ENCODE data around the gene RAB11FIP3.
"Not testable (repeated sequence)": the region's sequence is repeated elsewhere in the genome, so short reads cannot be mapped to it uniquely, and the experiment has no call there.

Gene RAB11FIP3

DNA sequence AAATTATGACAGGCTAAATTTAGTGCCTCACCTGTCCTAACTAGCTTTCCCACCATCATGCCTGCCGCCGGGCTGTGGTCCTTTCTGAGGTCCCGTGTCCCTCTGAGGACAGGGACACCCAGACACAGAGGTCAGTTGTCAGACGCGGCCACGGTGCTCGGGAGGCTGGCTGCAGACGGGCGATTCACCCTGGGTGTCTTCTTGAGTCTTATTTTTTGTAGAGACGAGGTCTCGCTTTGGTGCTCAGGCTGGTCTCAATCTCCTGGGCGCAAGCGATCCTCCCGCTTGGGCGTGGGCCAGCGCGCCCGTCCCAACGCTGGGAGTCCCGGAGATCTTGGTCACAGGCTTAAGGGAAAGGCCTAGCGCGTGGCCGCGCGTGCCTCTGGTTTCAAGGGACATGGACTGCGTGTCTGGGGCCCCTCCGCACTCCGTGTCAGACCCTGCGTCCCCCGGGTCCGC is 797 bp upstream of the RAB11FIP3 start:
- no peak for DNase-seq

DNA sequence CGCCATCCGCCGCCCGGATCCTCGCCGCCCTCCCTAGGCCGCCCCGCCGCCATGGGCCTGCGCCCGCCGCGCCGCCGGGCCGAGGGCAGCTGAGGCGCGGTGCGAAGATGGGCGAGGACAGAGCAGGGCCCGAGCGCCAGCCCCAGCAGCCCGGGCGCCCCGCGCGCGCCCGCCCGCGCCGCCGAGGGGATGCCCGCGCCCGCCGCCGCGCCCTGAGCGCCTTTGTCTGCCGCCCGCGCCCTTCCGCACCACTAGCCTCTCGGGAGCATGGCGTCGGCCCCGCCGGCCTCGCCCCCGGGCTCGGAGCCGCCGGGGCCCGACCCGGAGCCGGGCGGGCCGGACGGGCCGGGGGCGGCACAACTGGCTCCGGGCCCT is 278 bp downstream of the RAB11FIP3 start:
- DNase-seq, result no peak

DNA sequence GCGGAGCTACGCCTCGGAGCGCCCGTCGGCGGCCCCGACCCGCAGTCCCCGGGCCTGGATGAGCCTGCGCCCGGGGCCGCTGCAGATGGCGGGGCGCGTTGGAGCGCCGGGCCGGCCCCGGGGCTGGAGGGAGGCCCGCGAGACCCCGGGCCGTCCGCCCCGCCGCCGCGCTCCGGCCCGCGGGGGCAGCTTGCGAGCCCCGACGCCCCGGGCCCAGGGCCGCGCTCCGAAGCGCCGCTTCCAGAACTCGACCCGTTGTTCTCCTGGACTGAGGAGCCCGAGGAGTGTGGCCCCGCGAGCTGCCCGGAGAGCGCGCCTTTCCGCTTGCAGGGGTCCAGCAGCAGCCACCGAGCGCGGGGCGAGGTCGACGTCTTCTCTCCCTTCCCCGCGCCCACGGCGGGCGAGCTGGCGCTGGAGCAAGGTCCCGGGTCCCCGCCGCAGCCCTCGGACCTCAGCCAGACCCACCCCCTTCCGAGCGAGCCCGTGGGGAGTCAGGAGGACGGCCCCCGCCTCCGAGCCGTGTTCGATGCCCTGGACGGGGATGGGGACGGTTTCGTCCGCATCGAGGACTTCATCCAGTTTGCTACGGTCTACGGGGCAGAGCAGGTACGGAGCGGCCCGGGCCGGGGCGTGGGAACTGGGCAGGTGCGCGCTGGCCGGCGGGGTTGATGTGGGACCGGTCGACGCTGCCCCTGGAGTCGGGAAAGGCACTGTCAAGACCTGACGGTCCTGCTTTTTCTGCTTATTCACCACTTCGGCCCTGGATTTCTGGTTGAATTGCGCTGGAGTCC is 861 bp downstream of the RAB11FIP3 start:
- DNase-seq, result no peak

DNA sequence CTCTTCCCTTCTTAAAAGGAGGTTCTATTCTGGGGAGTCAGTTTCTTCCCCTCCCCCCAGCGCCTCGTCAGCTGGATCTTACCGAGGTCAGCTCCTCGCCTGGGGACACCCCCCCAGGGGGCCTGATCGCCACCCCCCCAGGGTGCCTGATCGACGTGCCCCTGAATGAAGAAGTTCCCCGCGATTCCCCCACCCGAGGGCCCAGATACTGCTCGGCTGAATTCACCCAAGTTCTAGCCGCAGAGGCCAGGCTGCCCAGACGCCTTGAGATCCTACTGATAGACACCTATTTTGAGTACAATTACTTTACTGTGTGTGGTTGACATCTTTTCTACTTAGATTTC is 1.4 kb downstream of the RAB11FIP3 start:
- DNase-seq, result no peak

DNA sequence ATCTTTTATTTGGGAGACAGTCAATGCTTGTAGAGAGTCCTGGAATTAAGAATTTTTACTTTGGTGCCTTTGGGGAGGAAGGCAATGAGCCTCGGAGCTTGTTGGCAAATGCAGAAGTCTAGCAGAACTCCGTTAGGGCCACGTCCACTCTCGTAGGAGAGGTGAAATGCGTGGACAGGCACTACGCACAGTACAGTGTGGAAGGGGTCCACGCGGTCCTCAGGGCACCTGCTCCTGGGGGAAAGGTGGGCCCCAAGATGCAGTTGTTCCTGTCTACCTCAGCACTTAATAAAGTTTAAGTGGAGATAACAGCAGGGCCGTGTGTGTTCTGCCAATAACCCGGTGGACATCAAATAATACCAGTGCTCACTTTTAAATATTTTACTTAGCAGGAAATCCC is 1.8 kb downstream of the RAB11FIP3 start:
- no peak for DNase-seq

DNA sequence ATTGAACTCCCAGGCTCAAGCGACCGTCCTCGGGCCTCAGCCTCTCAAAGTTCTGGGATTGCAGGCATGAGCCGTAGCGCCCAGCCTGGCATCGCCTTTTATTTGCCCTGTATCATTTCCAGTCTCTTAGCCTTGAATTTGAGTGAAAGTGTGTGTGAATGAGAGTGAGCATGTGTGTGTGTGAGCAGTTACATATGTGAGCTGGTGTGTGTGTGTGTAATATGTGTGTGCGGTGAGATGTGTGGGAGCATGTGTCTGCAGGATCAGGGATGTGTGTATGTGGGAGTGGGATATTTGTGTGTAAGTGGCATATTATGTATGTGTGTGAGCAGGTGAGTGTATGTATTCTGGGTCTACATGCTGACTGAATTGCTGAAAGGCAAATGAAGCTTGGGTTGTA is 5.5 kb downstream of the RAB11FIP3 start:
- no peak for DNase-seq

DNA sequence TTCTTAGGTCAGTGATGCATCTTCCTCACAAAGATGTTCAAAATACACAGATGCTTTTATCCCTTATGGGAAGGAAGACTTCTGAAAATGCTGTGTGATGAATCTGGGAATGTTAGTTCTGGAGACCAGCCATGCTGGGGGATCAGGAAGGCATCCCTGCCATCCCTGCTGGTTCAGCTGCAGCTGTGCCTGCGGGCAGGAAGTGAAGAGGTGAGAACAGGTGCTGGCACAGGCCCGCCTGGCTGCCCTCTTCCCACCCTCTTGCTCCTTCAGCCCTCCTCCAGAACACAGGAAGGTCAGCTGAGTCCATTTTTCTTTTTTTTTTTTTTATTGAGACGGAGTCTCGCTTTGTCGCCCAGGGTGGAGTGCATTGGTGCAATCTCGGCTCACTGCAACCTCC is 15.2 kb downstream of the RAB11FIP3 start:
- no peak for DNase-seq

DNA sequence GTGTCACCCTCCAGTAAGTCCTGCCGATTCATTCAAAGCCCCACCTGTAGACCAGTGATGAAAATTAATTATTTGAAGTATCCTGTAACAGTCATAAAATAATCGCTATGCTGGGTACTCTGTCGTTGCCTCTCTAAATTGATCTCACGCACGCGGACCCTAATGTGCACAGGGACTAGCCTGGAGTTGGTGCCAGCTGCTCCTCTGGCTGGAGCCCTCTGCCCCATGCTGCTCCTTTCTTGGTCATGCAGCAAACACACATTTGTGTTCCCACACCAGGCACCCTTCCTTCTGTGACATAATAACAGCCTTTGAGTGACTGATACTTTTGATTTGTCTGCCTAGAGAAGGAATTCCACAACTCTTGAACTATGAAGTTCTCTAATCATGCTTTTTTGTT is 16.0 kb downstream of the RAB11FIP3 start:
- no peak for DNase-seq

DNA sequence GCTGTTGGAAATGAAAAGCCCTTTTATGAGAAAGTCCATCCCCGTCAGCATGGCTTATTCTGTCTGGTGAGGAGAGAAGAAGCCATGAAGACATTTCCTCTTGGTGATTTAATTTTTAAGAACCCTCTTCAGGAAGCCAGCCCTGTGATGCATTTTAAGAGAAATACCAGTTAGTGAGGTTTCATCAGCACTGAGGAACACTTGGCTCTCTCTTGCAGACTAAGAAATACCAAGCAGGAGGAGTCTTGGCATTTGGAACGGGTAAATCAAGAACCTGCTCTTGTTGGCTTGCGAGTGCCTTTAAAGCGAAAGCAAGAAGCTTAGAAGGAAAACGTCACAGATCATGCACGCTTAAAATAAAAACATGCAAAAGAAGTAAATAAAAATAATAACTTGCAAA is 17.5 kb downstream of the RAB11FIP3 start:
- no peak for DNase-seq

DNA sequence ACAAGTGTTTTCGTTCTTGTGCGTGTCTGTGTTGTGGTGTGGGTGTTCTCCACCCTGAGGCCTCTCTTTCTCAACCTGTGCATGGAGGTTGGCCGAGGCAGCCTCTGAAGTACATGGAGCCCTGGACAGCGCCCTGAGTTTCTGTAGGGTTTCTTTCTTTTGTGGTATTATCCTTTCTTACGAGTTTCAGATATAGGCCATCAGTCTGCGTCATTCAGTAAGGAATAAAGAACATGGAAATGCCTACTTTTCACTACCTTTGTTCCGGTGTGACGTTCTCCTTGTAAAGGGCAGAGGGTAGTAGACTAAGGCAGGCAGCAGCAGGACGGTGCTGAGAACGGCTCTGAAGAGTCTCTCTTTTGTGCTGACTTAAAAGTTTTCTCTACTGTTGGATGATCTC is 18.6 kb downstream of the RAB11FIP3 start:
- no peak for DNase-seq

DNA sequence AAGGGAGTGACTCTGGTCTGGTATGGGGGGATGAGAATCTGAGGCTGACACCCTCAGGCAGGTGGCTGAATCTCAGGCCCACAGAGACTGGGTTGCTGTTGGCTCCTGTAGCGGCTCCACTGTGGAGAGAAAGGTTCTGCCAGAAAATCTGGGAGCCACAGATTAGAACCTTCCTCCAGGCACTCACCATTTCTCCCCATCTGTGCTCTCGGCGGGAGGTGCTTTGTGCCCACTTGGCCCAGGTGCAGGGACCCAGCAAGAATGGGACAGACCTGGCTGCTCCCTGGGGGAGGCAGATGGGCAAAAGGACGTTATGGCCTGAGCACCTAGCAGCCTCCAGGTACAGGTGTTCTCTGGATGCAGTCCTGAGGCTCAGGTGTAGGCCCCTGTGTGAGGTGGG is 20.1 kb downstream of the RAB11FIP3 start:
- DNase-seq, result no peak

DNA sequence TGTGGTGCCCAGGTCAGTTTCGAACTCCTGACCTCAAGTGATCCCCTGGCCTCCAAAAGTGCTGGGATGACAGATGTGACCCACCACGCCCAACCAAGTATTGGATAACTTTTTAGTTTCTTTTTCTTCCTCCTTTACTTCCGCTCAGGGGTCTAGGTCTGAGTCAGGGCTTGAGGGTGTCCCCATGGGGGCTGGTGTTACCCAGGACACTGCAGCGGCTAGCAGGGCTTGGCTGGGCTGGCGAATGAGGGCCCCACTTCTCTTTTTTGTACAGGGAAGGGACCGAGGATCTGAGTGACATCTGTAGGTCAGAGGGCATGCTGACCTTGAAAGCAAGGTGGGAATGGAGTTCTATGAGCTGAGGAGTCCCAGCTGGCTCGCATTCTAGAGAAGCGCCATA is 24.9 kb downstream of the RAB11FIP3 start:
- no peak for DNase-seq

DNA sequence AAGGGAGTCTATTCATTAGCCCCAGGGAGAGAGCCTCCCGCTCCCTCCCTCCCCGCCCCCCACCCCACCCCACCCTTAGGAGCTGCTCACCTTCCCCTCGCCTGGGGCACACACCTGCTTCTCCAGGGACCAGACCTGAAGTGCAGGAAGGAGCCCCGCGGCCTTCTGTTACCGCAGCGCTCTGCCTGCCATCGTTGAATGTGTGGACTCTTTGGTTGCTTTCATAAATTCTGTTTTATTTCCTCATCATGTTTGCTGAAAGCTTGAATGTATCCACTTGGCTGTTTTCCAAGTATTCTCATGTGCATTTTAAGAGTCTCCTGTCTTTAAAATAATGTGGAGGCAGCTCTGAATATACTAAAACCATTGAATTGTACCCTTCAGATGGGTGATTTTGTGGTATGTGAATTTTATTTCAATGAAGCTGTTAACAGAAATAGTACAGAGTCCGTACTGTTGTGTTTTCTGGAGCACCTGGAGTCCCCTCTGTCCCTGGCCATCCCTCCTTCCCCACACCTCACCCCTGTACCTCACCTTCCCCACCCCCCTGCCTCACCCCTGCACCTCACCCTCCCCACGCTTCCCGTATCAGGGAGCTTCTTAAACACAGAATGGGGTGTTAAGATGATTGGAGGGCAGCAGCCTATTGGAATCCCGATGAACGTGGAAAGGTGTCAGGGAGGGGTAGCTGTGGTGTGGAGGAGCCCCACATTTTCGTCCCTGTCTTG is 25.5 kb downstream of the RAB11FIP3 start:
- DNase-seq, result no peak

DNA sequence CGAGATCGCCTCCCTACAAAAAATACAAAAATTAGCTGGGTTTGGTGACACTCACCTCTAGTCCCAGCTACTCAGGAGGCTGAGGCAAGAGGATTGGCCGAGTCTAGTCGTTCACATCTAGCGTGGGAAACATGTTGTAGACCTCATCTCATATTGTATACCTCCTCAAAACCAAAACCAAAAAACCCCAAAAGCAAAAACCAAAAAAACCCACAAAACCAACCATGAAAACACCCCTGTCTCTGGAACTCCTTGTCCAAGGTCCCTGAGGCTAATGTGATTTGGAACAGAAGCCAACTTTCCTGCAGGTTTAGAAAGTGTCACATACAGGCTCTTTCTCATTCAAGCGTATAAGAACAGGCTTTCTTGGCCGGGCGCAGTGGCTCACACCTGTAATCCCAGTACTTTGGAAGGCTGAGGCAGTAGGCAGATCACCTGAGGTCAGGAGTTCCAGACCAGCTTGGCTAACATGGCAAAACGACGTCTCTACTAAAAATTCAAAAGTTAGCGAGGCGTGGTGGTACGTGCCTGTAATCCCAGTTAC is 29.0 kb downstream of the RAB11FIP3 start:
- no peak for DNase-seq

DNA sequence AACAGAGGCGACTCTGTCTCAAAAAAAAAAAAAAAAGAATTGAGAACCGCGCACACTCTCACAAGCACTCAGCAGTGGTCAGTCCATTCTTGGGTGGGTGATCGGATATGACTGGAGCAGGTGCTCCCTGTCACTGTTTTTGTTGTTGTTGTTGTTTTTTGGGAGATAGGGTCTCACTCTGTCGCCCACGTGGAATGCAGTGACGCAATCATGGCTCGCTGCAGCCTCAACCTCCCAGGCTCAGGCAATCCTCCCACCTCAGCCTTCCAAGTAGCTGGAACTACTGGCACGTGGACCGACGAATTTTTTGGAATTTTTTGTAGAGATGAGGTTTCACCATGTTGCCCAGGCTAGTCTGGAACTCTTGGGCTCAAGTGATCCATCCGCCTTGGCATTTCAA is 30.0 kb downstream of the RAB11FIP3 start:
- DNase-seq, result no peak

DNA sequence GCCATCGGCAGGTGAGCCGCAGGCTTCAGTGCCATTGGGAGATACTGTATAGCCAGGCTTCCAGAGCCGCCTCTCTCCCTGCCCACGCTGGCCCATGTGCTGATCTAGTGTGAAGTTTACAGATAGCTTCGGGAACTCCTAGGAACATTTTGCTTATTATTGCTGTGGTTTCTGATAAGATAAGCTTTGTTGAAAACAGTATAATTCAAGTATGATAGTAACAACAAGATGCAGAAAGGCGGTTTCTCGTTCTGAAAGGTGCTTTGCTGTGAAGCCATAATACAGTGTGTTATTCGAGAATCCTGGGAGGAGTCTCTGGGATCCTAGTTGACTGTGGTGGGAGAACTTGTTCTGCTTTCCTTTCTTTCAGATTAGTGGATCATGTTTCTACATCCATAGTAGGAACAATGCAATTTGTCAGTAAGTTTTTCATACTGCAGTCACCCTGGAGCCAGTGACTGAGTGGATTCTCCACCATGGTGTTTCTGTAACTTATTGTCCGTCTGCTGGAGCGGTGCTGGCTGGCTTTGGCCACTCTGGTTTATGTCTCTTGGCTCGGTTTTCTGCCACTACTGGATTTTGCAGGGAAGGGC is 31.5 kb downstream of the RAB11FIP3 start:
- no peak for DNase-seq

DNA sequence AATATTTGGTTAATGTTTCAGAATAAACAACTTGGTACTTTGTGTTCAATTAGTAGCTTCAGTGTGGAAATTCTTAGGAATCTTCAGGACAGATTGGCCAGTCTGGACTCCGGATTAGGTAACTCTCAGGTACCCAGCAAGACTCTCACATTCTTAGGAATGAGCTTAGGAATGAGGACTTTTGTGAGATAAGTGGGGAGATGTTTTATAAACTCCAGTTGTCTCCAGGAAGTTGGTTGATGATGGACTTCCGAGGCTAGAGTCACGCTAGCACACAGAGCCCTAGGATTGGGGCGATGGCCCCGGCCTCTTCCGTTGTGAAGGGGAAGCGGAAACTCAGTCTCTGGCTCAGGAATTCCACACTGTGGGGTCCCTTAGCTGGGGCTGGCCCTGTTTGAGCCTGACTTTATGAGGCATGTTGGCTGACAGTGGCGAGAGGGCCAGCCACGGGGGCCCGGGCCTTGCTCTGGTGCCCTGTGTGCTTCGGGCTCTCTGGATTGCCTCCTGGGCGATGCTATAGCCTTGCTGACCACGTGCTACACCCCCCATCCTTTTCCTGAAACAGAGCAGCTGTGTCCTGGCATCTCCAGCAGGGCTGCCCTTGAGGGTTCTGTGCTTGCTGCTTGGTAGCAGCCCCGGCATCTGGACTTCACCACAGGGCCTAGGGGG is 32.4 kb downstream of the RAB11FIP3 start:
- no peak for DNase-seq

DNA sequence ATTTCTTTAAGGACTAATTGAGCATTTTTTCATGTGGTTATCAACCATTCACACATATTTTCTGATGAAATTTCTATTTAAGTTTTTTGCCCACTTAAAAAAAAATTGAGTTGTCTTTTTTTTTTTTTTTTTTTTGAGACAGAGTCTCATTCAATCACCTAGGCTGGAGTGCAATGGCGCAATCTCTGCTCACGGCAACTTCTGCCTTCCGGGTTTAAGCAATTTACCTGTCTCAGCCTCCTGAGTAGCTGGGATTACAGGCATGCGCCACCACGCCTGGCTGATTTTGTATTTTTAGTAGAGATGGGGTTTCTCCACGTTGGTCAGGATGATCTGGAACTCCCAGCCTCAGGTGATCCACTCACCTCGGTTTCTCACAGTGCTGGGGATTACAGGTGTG is 34.3 kb downstream of the RAB11FIP3 start:
- no peak for DNase-seq

DNA sequence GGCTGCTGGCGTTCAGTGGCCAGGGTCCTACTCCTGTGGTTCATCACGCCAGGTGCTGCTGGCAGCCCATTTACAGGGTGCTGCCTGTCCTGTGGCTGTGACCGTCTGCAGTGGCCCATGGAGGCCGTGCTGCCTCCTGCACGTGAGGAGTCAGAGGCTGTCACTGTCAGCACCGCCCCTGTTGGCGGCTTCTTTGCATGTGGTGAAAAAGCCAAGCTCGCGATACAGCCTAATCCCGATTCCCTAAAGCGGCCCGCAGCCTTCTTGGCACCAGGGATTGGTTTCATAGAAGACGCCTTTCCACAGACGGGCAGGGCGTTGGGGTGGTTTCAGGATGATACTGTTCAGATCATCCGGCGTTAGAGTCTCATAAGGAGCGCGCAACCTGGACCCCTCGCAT is 35.3 kb downstream of the RAB11FIP3 start:
- DNase-seq, result no peak

DNA sequence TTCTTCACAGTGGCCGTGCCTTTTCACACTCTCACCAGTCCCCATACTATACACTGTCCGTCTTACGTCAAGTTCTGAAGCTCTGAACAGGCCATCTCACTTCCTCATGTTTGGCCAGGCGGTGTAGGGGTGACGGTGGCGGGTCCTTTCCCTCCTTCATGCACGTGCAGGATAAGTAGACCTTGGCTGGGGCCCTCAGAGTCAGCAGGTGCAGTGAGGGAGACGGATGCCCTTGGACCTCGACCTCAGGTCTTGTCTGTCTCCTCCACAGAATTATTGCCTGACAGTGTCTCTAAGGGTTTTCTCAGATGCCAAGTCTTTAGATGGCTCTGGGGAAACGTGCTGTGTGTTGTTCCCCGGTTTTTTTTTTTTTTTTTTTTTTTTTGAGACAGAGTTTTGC is 37.6 kb downstream of the RAB11FIP3 start:
- no peak for DNase-seq

DNA sequence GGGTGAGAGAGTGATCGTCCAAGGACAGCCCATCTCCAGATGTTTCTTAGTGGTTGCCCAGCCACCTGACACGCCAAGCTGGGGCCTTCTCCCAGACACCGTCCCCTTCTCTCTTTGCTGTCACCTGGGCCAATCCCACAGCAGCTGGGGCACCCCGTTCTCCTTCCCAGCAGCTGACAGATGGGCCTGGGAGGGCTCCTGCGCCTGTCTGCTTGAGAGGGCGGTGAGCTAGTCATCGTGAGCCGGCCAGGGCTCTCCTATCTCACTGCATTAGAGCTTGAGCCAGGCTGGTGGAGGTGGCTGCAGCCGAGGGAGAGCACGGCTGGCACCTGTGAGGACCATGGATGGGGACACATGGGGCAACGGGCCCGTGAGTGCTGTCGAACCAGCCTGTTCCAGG is 41.2 kb downstream of the RAB11FIP3 start:
- DNase-seq, result no peak

DNA sequence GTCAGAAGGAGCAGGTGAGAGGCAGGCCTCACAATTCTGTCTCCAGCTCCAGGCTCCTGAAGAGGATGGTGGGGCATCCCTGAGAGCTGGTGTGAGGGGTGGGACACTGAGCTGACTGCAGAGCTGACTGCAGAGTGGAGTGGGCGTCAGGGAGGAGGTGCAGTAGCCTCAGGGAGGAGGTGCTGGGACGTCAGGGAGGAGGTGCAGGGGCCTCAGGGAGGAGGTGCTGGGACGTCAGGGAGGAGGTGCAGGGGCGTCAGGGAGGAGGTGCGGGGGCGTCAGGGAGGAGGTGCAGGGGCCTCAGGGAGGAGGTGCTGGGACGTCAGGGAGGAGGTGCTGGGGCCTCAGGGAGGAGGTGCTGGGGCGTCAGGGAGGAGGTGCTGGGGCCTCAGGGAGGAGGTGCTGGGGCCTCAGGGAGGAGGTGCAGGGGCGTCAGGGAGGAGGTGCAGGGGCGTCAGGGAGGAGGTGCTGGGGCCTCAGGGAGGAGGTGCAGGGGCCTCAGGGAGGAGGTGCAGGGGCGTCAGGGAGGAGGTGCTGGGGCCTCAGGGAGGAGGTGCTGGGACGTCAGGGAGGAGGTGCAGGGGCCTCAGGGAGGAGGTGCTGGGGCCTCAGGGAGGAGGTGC is 41.9 kb downstream of the RAB11FIP3 start:
- DNase-seq, result not testable (repeated sequence)
